Esophagus mucosa (tissue), 1 donor: ENCODE data around the gene NLGN2. TPM values are rescaled to one million over a fixed set of nuclear protein-coding genes. Genes with fewer than 3 reads are reported as not detected.
"Not testable (repeated sequence)": the region's sequence is repeated elsewhere in the genome, so short reads cannot be mapped to it uniquely, and the experiment has no call there.

ENCODE experiments used
- ATAC-seq: fragments of 200-7000 bp; cut with Tn5 transposase; one replicate; pipeline ENCODE4 v1.9.1; 2020
- total RNA-seq: library from RNA; stranded (reverse); gene quantifications from one replicate; pipeline ENCODE4 v1.2.4, GENCODE V29; 2023
- donor health status: DM: yes; HTN: yes; CAD: no.

NLGN2 gene
- 3.0 TPM for total RNA-seq

DNA sequence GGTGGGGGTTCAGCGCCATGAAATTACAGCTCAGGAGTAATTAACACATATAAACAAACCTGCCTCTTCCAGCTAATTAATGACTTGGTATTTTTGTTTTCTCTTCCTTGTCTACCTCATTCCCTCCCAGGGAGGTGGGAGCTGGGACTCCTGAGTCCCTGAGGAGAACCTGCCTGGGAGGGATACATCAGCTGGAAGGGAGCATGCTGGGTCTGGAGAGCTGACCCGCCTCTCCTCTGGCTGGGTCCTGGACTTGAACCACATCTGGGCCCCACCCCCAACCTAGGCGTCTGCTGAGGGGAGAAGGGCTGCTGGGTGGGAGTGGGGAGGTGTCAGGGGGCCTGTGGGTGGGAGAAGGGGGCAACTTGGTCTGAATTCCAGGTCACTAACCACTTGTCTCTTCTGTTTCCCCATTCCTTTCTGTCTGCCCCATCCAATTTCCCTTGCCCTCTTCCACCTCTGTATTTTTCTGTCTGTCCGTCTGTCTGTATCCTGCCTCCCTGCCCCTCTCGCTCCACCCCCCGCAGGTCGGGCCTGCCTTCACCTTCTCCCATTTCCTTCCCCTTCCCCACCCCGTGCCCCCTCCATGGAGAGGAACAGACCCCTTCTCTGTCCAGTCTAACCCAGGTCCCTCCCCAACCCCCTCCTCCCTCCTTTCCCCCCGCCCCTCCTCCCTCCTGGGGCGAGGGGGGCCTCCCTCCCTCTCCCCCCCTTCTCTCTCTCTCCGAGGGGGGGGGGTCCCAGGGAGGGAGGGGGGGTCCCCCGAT lies at the start of gene NLGN2:
NLGN2 (plus strand) TSS at position 361 of the 767 bp plus-strand sequence. CDS start 411 bp downstream, outside the sequence.
- no peak for ATAC-seq

DNA sequence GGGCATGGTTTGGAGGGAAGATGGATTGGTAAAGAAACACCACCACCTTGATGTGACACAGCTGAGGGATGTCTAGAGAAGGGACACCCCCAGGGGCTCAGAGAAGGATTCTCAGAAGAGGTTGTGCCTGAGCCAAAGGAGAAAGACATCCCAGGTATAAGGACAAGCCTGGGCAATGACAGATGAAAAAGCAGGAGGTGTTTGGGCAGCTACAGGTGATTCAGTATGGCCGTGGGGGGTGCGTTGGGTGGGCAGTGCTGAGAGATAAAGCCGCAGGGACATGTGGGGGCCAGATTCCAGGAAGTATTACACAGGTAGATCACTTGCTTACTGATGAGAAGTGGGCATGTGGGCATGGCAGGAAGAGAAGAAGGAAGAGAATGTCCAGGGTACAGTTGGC lies 45.7 kb upstream of the NLGN2 start:
- peak; percentile 20 for ATAC-seq

- ATAC-seq = peak; percentile 42
Measured at GRCh38 chr17:7363311-7363710, 44.3 kb upstream of the NLGN2 start.

GRCh38 chr17:7365963-7366362 lies 41.7 kb upstream of the NLGN2 start:
- not testable (repeated sequence) for ATAC-seq

- ATAC-seq = no peak
Measured at GRCh38 chr17:7367083-7367482, 40.6 kb upstream of the NLGN2 start.

GRCh38 chr17:7367918-7368598 lies 39.6 kb upstream of the NLGN2 start:
- ATAC-seq = no peak

DNA sequence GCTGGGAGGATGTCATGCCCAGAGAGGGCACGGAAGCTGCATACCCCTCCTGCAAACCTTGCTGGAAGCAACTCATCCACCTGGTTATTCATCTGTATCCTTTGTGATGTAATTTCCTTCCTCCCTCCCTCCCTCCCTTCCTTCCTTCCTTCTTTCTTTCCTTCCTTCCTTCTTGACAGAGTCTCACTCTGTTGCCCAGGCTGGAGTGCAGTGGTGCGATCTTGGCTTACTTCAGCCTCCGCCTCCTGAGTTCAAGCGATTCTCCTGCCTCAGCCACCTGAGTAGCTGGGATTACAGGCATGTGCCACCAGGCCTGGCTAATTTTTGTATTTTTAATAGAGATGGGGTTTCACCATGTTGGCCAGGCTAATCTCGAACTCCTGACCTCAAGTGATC lies 39.0 kb upstream of the NLGN2 start:
- not testable (repeated sequence) for ATAC-seq

DNA sequence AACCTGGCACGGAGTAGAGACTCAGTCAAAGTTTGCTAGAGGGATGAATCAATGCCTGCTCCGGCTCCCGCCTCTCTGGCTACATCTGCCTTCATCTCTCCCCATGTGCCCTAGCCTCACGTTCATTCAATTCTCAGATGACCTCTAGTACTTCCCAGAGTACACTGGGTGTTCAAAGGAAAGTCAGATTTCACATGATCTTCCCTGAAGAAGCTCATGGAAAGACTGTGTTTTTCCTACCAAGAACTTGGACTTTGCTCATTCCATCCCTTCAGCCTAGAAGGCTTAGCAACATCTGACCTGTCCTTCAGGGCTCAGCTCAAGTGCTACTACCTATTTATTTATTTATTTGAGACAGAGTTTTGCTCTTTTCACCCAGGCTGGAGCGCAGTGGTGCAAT lies 37.8 kb upstream of the NLGN2 start:
- no peak for ATAC-seq

DNA sequence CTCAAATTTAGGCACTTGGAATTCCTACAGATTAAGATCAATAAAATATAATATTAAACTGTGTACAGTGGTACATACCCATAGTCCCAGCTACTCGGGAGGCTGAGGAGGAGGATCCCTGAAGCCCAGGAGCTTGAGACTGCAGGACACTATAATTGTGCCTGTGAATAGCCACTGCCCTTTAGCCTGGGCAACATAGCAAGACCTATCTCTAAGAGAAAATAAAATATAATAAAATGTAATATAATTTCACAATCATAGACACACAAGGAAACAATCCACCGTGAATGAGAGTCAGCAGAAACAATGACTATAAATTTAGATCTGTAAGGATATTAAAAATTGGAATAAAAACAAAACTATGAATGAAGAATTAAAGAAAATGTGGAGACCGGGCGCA lies 36.8 kb upstream of the NLGN2 start:
- ATAC-seq = no peak

- no peak for ATAC-seq
Measured at GRCh38 chr17:7374353-7374752, 33.3 kb upstream of the NLGN2 start.

DNA sequence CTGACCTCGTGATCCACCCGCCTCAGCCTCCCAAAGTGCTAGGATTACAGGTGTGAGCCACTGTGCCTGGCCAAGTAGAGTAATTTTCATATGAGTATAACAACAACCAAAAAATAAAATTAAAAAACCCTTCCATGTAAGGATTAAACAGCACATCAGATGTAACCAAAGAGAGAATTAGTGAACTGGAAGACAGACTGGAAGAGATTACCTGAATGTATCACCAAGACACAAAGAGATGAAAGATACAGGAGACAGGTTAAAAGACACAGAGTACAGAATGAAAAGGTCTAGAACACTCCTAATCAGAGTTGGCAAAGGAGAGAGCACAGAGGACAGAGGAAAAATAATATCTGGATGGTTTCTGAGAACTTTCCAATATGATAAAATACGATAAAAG lies 28.5 kb upstream of the NLGN2 start:
- ATAC-seq = no peak

DNA sequence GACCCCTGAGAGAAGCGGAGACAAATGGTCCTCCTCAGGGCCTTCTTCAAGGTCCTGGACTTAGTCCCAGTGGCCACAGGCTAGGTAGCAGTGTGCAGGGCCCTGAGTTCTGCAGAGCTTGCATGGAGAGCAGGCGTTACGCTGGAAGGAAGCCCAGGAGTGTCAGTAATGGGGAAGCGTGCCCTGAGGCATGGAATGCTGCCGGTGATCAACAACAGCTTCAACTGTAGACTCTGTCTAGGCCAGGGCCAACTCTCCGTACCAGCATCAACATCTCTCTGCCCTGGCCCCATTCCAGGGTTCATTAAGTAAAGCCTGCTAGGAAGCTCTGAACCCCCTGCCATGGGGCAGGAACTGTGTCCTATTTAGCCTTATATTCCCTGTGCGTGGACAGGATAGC lies 27.3 kb upstream of the NLGN2 start:
- peak; percentile 27 for ATAC-seq

DNA sequence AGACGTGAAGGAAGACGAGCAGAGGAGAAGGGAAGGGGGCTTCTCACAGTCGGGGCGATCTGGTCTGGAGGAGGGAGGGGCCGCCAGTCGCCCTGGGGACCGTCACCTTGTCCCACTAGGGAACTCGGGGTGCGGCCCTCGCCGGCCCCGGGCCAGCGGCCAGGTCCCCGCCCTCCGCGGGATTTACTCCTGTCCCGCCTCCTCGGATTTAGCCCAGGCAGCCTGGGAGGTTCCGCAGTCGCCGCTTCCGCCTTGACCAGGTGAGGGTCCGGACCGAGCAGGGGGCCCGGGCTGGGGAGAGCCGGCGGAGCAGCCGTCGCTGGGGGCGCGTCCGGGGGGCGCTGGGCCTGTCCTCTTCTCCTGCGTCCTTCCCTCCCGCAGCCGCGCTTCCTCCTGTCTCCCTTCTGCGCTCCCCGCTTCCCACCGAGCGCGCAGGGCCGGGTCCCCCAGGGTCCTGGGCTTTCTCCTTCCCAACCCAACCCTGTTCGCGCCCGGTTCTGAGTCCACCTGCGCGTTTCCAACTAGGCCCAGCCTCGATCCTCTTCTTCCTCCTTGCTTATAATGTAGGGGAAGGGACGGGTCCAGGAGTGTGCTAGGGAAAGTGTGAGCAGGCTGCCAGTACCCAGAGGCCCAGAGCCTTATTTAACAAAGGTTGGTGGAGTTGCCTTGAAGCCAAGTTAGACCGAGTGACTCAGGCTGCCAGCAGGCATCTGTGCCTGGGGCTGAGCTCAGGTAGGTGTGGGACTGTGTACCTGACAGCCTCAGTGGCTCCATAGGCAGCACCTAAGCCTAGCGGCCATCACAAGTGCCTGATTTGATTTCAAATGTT lies 26.6 kb upstream of the NLGN2 start, which contains the start of gene TNK1:
TNK1 (plus strand) TSS at position 235 of the 829 bp plus-strand sequence. CDS start 1,838 bp downstream, outside the sequence.
- peak; percentile 74 for ATAC-seq

GRCh38 chr17:7382901-7383300 lies 24.7 kb upstream of the NLGN2 start:
- ATAC-seq = no peak

- no peak for ATAC-seq
Measured at GRCh38 chr17:7383371-7383741, 24.3 kb upstream of the NLGN2 start.

- ATAC-seq = peak; percentile 31
Measured at GRCh38 chr17:7383742-7384488, 23.7 kb upstream of the NLGN2 start.

DNA sequence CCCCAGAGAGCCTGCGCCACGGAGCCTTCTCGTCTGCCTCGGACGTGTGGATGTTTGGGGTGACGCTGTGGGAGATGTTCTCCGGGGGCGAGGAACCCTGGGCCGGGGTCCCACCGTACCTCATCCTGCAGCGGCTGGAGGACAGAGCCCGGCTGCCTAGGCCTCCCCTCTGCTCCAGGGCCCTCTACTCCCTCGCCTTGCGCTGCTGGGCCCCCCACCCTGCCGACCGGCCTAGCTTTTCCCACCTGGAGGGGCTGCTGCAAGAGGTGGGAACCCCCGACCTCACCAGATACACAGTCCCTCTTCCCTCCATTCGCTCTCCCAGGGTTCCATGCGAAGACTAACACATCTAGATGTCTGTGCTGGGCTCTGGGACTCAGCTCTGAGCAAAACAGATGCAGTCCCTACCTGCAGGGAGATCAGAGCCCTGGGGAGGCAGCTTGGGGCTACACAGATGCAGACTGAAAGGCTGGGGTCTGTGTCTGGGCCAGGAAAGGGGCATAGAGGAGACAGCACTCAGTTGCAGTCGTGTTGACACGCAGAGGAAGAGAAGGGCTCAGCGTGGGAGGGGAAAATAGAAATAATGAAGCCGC lies 23.1 kb upstream of the NLGN2 start:
- ATAC-seq = no peak

- ATAC-seq = no peak
Measured at GRCh38 chr17:7388856-7389255, 18.8 kb upstream of the NLGN2 start.

- no peak for ATAC-seq
Measured at GRCh38 chr17:7389924-7390910, 17.4 kb upstream of the NLGN2 start.

GRCh38 chr17:7391307-7391706 lies 16.3 kb upstream of the NLGN2 start:
- no peak for ATAC-seq
